Muscle of leg (tissue), 11 donors: ENCODE results near the gene GNE. TPM values are rescaled to one million over a fixed set of nuclear protein-coding genes. Genes with fewer than 3 reads are reported as not detected.
A peak's percentile ranks its signal among the peaks of the same experiment; 100 is the strongest.
"Not testable (repeated sequence)": the region's sequence is repeated elsewhere in the genome, so short reads cannot be mapped to it uniquely, and the experiment has no call there.

ENCODE experiments used
- DNase-seq: peaks from one replicate; pipeline ENCODE4 v3.0.0; 2013
- H3K27ac ChIP-seq: one replicate; pipeline ENCODE4 v1.5.1; 2013; ENCODE audit warnings: mild to moderate bottlenecking, low read length, control low read depth
- H3K27me3 ChIP-seq: one replicate; pipeline ENCODE4 v1.6.1; 2013; ENCODE audit warnings: low read length; ENCODE audit not compliant: control insufficient read depth, insufficient read depth
- H3K36me3 ChIP-seq: one replicate; pipeline ENCODE4 v1.6.1; 2013; ENCODE audit warnings: low read length; ENCODE audit not compliant: control insufficient read depth, insufficient read depth
- H3K4me1 ChIP-seq: one replicate; pipeline ENCODE4 v1.6.1; 2013; ENCODE audit warnings: low read length; ENCODE audit not compliant: control insufficient read depth, insufficient read depth
- H3K4me3 ChIP-seq: one replicate; pipeline ENCODE4 v1.5.1; 2013; ENCODE audit warnings: low read length, control low read depth
- H3K9me3 ChIP-seq: replicated peaks from 2 replicates; pipeline ENCODE4 v1.6.1; 2013; ENCODE audit warnings: low read depth, low read length; ENCODE audit not compliant: control insufficient read depth
- WGBS: methylation state at CpG from one replicate; pipeline ENCODE4 v1.1.5; 2013; ENCODE audit warnings: missing lambda C conversion rate; ENCODE audit not compliant: insufficient coverage; 5-methylcytosine and 5-hydroxymethylcytosine counted together
- polyA plus RNA-seq, 8 donors: library from polyadenylated mRNA; unstranded; fragments of 120-200 nt; gene quantifications; one replicate each; pipeline versions ENCODE4 v1.2.1 to v1.2.3, GENCODE V29; 2013; ENCODE audit warnings: inconsistent platforms in 1 of 8, low replicate concordance in 1 of 8; ENCODE audit not compliant: insufficient read length in 8 of 8, insufficient read depth in 1 of 8
- total RNA-seq: library from RNA; stranded (reverse); fragments of 120-200 nt; gene quantifications from one replicate; pipeline ENCODE4 v1.2.4, GENCODE V29; 2013

The GNE gene
- total and polyA plus RNA-seq, 9 donors, result 10.4 to 17.8 (median 14.5) TPM

DNA sequence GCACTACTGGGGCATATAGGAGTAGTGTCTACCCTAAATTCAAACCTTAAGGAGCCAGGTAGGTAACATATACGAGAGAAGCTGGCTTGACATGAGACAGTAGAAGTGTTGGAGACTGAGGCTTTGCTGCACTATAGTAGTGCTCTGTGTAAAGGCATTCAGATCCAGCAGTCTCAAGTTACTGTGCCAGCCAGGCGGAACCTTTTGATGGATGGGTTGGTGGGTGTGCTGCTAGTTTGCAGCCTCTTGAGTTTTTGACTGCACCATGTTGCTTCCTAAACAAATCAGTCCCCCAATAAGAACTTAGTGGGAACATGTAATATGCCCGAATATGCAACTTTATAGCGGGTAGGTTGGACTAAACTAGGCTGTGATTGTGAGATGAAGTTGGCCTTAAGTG, 66.1 kb downstream of the GNE start:
- no peak for DNase-seq
- no CpG with 5 or more reads among the region's 4 CpGs for WGBS
- H3K27ac ChIP-seq, result peak overlapping the region; percentile 51
- H3K36me3 ChIP-seq, result peaks cover 8% of the 10 kb centered on the region
- H3K4me3 ChIP-seq, result peak overlapping the region; percentile 72
- peaks cover 25% of the 10 kb centered on the region for H3K4me1 ChIP-seq
- H3K9me3 ChIP-seq, result no peaks in the 10 kb centered on the region
- peaks cover 3% of the 10 kb centered on the region for H3K27me3 ChIP-seq

DNA sequence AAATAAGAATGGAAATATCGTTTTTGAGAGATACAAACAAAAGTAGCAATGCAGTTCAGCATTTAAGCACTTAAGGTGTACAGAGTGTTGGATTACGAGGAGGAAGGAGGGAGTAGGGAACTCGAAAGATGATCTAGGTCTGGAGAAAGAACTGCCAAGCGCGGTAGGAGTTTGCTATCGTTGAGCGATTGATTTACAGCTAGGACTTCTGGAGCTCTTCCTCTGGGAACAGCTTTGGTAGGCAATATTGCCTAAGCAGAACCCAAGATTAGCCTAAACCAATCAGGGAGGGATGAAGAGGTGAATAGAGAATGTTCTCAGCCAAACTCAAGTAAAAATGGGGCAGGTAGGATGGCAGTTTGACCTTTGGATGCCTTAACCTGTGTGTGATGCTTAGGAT, 66.6 kb downstream of the GNE start:
- no peaks in the 10 kb centered on the region for H3K9me3 ChIP-seq
- H3K4me3 ChIP-seq, result peak overlapping the region; percentile 72
- peaks cover 25% of the 10 kb centered on the region for H3K4me1 ChIP-seq
- H3K27me3 ChIP-seq, result peaks cover 3% of the 10 kb centered on the region
- 0% methylated on average over 4 of the region's 7 CpGs for WGBS
- H3K27ac ChIP-seq, result peak overlapping the region; percentile 51
- DNase-seq, result peak; percentile 23
- peaks cover 8% of the 10 kb centered on the region for H3K36me3 ChIP-seq

DNA sequence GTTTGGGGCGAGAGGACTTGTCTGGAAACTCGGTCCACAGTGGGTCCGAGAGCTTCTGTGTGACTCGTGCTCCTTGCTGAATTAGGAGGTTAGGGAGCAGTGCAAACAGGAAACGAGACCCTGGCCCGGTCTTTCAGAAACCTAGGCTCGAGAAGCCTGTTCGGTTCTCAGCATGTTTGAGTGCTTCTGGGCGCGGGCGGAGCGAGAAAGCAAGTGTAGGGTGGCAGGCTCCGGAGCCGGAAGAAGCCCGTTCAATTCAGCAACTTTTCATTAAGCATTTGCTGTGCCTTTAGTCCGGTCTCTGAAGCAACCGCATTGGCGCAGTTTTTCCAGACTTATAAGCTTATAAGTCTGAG, 67.0 kb downstream of the GNE start:
- H3K36me3 ChIP-seq, result peaks cover 5% of the 10 kb centered on the region
- H3K4me3 ChIP-seq, result peak overlapping the region; percentile 72
- under 1% methylated on average over 15 of the region's 18 CpGs for WGBS
- peak; percentile 41 for DNase-seq
- peaks cover 3% of the 10 kb centered on the region for H3K27me3 ChIP-seq
- H3K9me3 ChIP-seq, result no peaks in the 10 kb centered on the region
- H3K4me1 ChIP-seq, result peaks cover 25% of the 10 kb centered on the region
- H3K27ac ChIP-seq, result peak overlapping the region; percentile 85

DNA sequence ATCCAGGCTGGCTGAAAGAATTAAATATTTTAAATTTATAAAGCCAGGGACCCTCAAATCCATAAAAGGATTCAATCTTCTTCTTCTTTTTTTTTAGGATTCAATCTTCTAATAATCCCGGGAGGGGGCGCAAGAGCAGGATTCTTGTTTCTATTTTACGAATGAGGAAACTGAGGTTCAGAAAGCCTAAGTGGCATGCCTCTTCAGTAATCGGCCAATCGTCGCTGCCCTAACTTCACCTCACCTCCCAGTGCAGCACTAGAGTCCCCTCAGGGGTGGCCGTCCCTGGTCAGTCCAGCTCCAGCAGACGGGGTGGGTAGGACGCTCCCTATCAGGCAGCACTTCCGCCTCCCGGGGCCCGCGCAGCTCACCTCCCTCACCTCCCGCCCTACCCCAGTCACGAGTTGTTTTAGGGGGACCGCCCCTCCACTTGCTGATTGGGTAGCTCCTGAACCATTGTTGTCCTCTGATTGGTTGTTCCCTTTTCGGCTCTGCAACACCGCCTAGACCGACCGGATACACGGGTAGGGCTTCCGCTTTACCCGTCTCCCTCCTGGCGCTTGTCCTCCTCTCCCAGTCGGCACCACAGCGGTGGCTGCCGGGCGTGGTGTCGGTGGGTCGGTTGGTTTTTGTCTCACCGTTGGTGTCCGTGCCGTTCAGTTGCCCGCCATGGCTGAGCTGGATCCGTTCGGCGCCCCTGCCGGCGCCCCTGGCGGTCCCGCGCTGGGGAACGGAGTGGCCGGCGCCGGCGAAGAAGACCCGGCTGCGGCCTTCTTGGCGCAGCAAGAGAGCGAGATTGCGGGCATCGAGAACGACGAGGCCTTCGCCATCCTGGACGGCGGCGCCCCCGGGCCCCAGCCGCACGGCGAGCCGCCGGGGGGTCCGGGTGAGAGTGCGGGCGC, 67.6 kb downstream of the GNE start, which contains the start of gene CLTA:
CLTA (plus strand) TSS at position 534 of the 902 bp plus-strand sequence; CDS start at position 670, 136 bp downstream.
- peak; percentile 100 for DNase-seq
- Histone ChIP-seq H3K4me3 (peak within 1 kb of the TSS; percentile 72), H3K27me3 (peaks cover 3% of the 10 kb centered on the region), H3K9me3 (no peaks in the 10 kb centered on the region), H3K36me3 (peaks cover 5% of the 10 kb centered on the region), H3K27ac (peak within 1 kb of the TSS; percentile 92), H3K4me1 (peaks cover 25% of the 10 kb centered on the region)
- WGBS, result under 1% methylated on average over 65 of the region's 68 CpGs

DNA sequence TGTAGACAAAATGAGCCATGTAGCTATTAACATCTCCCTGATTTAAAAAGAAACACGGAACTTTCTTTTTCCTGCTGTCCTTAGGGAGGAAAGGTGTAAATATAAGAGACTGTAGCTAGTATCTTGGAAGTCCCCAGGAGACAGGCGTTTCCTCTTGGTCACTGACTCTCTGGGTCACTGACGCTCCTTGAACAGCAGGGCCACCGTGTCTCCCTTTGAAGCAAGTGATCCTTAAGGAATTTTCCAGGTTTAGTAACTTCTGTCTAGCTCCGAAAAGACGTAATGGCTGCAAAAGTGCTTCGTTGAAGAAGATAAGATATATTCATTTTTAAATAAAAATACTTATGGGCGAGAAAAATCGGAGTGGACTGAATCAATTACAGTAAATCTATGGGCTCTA, 68.3 kb downstream of the GNE start:
- DNase-seq, result peak; percentile 35
- peaks cover 25% of the 10 kb centered on the region for H3K4me1 ChIP-seq
- peak overlapping the region; percentile 92 for H3K27ac ChIP-seq
- 63% methylated on average over 1 of the region's 9 CpGs for WGBS
- H3K27me3 ChIP-seq, result peaks cover 3% of the 10 kb centered on the region
- H3K4me3 ChIP-seq, result peak overlapping the region; percentile 72
- peaks cover 5% of the 10 kb centered on the region for H3K36me3 ChIP-seq
- H3K9me3 ChIP-seq, result no peaks in the 10 kb centered on the region

DNA sequence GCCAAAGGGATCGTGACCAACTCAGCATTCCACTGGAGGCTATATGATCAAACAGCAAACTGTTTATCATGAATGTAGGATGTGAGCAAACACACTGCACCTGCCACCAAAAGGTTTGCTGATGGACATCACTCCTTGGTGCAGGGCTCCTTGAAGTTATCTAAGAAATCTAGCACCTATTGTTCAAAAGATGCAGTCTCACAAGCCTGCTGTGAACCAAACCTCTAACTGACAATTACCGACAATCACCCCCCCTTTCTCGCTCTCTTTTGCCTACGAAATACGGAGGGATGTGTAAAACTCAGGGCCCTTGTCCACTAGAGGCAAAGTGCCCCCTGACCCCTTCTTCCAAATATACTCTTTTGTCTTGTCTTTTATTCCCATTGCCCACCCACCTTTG, 70.0 kb downstream of the GNE start:
- WGBS, result 85% methylated on average over 4 of the region's 5 CpGs
- peaks cover 17% of the 10 kb centered on the region for H3K4me1 ChIP-seq
- H3K36me3 ChIP-seq, result no peaks in the 10 kb centered on the region
- no peak overlapping the region for H3K27ac ChIP-seq
- no peak overlapping the region for H3K4me3 ChIP-seq
- H3K27me3 ChIP-seq, result peaks cover 3% of the 10 kb centered on the region
- no peaks in the 10 kb centered on the region for H3K9me3 ChIP-seq
- no peak for DNase-seq

DNA sequence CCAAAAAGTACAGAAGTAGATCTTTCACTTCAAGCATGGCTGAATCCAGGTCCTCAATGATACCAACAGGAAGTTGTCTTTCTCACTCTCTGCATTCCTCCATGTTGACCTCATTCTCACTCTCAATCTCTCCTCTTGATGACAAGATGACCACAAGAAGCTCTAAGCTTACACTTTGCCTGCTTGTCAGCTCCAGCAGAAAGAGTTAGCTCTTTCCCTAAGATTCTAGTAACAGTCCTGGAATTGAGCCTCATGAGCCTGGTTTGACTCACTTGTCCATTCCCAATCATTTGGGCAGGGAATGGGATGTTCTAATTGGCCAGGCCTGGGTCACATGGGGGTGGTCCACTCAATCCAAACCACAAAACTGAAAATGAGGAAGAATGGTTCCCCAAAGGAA, 70.8 kb downstream of the GNE start:
- Histone ChIP-seq H3K36me3 (no peaks in the 10 kb centered on the region), H3K4me1 (peaks cover 12% of the 10 kb centered on the region), H3K4me3 (no peak overlapping the region), H3K27ac (no peak overlapping the region), H3K27me3 (peaks cover 3% of the 10 kb centered on the region), H3K9me3 (no peaks in the 10 kb centered on the region)
- no peak for DNase-seq

DNA sequence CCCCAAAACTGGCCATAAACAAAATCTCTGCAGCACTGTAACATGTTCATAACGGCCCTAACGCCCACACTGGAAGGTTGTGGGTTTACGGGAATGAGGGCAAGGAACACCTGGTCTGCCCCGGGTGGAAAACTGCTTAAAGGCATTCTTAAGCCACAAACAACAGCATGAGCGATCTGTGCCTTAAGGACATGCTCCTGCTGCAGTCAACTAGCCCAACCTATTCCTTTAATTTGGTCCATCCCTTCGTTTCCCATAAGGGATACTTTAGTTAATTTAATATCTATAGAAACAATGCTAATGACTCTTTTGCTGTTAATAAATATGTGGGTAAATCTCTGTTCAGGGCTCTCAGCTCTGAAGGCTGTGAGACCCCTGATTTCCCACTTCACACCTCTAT, 78.0 kb downstream of the GNE start:
- not testable (repeated sequence) for H3K27ac ChIP-seq, H3K27me3 ChIP-seq, H3K4me3 ChIP-seq, H3K9me3 ChIP-seq, H3K4me1 ChIP-seq, DNase-seq, H3K36me3 ChIP-seq
- WGBS, result 83% methylated on average over 2 of the region's 6 CpGs

DNA sequence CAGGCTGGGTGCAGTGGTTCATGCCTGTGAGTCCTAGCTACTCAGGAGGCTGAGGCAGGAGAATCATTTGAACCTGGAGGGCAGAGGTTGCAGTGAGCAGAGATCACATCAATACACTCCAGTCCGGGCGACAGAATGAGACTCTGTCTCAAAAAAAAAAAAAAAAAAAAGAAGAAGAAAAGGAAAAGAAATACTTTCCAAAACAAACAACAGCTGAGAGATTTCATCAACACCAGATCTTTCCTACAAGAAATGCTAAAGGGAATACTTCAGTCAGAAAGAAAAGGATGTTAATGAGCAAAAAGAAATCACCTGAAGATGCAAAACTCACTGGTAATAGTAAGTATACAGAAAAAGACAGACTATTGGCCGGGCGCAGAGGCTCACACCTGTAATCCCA, 80.7 kb downstream of the GNE start:
- Histone ChIP-seq H3K36me3 (no peaks in the 10 kb centered on the region), H3K27ac (no peak overlapping the region), H3K9me3 (no peaks in the 10 kb centered on the region), H3K4me3 (no peak overlapping the region), H3K27me3 (no peaks in the 10 kb centered on the region), H3K4me1 (no peaks in the 10 kb centered on the region)
- no peak for DNase-seq
- no CpG with 5 or more reads among the region's 4 CpGs for WGBS

DNA sequence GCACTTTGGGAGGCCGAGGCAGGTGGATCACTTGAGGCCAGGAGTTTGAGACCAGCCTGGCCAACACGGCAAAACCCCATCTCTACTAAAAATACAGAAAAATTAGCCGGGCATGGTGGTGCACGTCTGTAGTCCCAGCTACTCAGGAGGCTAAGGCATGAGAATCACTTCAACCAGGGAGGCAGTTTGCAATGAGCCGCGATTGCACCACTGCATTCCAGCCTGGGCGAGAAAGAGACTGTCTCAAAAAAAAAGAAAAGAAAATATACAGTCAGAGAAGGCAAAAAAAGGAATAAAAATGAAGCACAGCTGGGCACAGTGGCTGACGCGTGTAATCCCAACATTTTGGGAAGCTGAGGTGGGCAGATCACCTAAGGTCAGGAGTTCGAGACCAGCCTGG, 81.8 kb downstream of the GNE start:
- H3K9me3 ChIP-seq, H3K27ac ChIP-seq, H3K4me1 ChIP-seq, DNase-seq, H3K36me3 ChIP-seq, H3K27me3 ChIP-seq, H3K4me3 ChIP-seq: not testable (repeated sequence)
- WGBS, result 97% methylated on average over 6 of the region's 10 CpGs
